ENCODE measurements around the gene CIITA. TPM values are rescaled to one million over a fixed set of nuclear protein-coding genes. Genes with fewer than 3 reads are reported as not detected.
A peak's percentile ranks its signal among the peaks of the same experiment; 100 is the strongest.
"Not testable (repeated sequence)": the region's sequence is repeated elsewhere in the genome, so short reads cannot be mapped to it uniquely, and the experiment has no call there.

CIITA gene
- total RNA-seq, 2 donors from 2014 or later = 0.26 TPM; not detected in 1

DNA sequence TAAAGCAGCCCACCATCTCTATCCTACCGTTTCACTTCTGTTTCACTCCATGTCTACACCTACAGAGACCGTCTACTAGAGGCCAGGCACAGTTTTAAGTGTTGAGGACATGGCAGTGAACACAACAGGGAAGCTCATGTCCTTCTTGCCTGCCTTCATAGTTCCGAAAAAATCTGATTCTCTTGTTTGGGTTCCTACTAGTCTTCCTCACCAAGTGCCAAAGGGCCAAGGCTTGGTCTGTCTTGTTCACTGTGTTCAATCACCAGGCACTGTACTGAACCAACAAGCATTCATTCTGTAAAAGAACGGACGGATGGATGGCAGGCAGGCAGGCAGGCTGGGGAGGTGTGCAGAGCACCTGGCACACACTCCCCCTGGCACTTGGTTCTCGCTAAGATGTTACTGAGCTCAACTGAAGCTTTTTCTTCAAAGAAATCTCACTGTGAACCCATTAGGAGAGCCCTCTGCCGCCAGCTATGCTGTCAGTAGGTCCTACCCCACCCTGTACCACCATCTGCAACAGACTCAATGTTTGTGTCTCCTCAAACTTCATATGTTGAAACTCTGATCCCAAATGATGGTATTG is 62.7 kb downstream of the CIITA start:
- Histone ChIP-seq H3K9me3 (ENCODE audit: control insufficient read depth, low read length) (no peaks in the 10 kb centered on the region), H3K9ac (ENCODE audit: extremely low read depth, low read length, poor library complexity, severe bottlenecking) (no peak overlapping the region), H3K4me1 (ENCODE audit: control insufficient read depth, insufficient read depth, low read length) (peaks cover 14% of the 10 kb centered on the region), H3K27ac (ENCODE audit: low read depth, low read length) (no peak overlapping the region), H3K4me3 (ENCODE audit: low read length) (peak overlapping the region; percentile 86), H3K36me3 (ENCODE audit: control insufficient read depth, insufficient read depth, low read length) (peaks cover 9% of the 10 kb centered on the region), H3K27me3 (ENCODE audit: control insufficient read depth, insufficient read depth, low read length, poor library complexity, severe bottlenecking) (no peaks in the 10 kb centered on the region)
- Mint-ChIP-seq H3K4me3 (peak overlapping the region; percentile 87), H3K27ac (no peak overlapping the region), H3K27me3 (ENCODE audit: insufficient read depth) (no peaks in the 10 kb centered on the region), H3K4me1 (peaks cover 27% of the 10 kb centered on the region), H3K36me3 (ENCODE audit: low read depth) (peaks cover 14% of the 10 kb centered on the region), H3K9me3 (no peaks in the 10 kb centered on the region)
- 93 to 94% methylated on average over 7 of the region's 7 CpGs for WGBS, 2 experiments (ENCODE audit: insufficient coverage in 1 of 2, insufficient read length in 1 of 2)
- TF ChIP-seq, protein P1, sequence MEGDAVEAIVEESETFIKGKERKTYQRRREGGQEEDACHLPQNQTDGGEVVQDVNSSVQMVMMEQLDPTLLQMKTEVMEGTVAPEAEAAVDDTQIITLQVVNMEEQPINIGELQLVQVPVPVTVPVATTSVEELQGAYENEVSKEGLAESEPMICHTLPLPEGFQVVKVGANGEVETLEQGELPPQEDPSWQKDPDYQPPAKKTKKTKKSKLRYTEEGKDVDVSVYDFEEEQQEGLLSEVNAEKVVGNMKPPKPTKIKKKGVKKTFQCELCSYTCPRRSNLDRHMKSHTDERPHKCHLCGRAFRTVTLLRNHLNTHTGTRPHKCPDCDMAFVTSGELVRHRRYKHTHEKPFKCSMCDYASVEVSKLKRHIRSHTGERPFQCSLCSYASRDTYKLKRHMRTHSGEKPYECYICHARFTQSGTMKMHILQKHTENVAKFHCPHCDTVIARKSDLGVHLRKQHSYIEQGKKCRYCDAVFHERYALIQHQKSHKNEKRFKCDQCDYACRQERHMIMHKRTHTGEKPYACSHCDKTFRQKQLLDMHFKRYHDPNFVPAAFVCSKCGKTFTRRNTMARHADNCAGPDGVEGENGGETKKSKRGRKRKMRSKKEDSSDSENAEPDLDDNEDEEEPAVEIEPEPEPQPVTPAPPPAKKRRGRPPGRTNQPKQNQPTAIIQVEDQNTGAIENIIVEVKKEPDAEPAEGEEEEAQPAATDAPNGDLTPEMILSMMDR (conservative IDR thresholded peaks at IDR 0.05) = no peak
- DNase-seq = no peak

DNA sequence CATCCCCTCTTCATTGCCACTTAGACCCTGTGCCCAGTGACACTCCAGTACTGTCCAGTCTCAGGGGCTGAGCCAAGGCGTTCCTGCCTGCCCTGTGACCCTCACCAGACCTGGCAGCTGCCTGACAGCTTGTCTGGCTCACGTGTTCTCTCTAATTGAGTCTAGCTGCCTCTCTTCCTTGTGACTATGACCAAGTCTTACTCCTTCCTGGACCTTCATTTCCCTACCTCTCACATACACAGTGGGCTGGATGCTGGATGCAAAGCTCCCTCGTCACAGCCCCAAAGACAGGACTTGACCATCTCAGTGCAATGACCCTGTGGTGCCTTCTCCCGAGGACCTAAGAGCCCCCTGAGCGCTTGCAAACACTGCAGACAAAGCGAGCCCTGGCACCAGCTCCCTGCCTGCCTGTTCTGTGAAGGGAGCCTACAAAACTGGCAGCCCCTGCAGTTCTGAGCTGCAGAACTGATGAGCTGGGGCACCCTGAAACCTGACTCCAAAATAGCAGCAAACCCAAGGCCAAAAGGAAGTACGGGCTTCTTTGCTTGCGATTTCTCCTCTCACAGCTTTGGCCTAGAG is 63.6 kb downstream of the CIITA start:
- Mint-ChIP-seq H3K36me3 (ENCODE audit: low read depth) (peaks cover 14% of the 10 kb centered on the region), H3K4me1 (peaks cover 33% of the 10 kb centered on the region), H3K27ac (no peak overlapping the region), H3K4me3 (peak overlapping the region; percentile 87), H3K27me3 (ENCODE audit: insufficient read depth) (no peaks in the 10 kb centered on the region), H3K9me3 (no peaks in the 10 kb centered on the region)
- TF ChIP-seq, protein P1 (conservative IDR thresholded peaks at IDR 0.05) = no peak
- Histone ChIP-seq H3K36me3 (ENCODE audit: control insufficient read depth, insufficient read depth, low read length) (peaks cover 9% of the 10 kb centered on the region), H3K9ac (ENCODE audit: extremely low read depth, low read length, poor library complexity, severe bottlenecking) (peak overlapping the region; percentile 22), H3K27ac (ENCODE audit: low read depth, low read length) (no peak overlapping the region), H3K27me3 (ENCODE audit: control insufficient read depth, insufficient read depth, low read length, poor library complexity, severe bottlenecking) (no peaks in the 10 kb centered on the region), H3K4me3 (ENCODE audit: low read length) (peak overlapping the region; percentile 86), H3K4me1 (ENCODE audit: control insufficient read depth, insufficient read depth, low read length) (peaks cover 14% of the 10 kb centered on the region), H3K9me3 (ENCODE audit: control insufficient read depth, low read length) (no peaks in the 10 kb centered on the region)
- 79 to 95% methylated on average over 2 to 8 of the region's 8 CpGs for WGBS, 2 experiments (ENCODE audit: insufficient coverage in 1 of 2, insufficient read length in 1 of 2)
- DNase-seq = no peak

DNA sequence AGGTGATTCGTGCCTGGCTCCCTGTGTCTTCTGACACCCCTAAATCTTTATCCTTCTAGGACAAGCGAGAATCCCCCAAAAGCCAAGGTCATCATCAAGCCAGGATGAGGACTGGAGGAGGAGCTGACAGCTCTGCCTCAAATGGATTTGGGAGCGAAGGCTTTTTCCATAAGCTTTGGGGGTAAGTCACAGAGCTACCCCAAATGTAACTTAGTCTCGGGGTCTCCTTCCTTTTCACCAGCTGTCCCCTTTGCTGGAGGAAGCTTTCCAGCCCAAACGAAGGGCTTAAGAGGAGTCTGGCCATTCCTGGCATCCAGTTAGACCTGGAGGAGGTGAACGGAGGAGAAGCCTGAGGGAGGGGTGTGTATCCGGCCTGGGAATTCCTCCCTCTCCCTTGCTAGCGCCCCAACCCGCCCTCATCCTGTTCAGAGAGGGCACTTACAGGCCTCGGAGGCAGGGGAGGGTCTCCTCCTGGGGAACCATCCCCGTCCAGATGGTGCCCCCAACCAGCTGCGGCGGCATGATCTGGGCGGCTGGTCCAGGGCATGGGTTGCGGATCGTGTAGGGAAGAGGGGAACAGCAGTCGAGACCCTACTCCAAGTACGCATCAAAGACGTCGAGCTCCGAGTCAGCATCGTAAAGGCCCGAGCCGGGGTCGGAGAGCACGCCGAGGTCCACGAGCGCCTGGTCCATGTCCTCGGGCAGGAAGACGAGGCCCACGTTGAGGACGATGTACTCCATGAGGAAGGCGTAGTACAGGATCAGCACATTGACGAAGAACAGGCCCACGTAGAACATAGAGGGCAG is 64.3 kb downstream of the CIITA start:
- Mint-ChIP-seq H3K27ac (peak overlapping the region; percentile 68), H3K27me3 (ENCODE audit: insufficient read depth) (no peaks in the 10 kb centered on the region), H3K4me3 (peak overlapping the region; percentile 87), H3K36me3 (ENCODE audit: low read depth) (peaks cover 13% of the 10 kb centered on the region), H3K4me1 (peaks cover 41% of the 10 kb centered on the region), H3K9me3 (no peaks in the 10 kb centered on the region)
- Histone ChIP-seq H3K9me3 (ENCODE audit: control insufficient read depth, low read length) (no peaks in the 10 kb centered on the region), H3K4me3 (ENCODE audit: low read length) (peak overlapping the region; percentile 86), H3K4me1 (ENCODE audit: control insufficient read depth, insufficient read depth, low read length) (peaks cover 14% of the 10 kb centered on the region), H3K36me3 (ENCODE audit: control insufficient read depth, insufficient read depth, low read length) (peaks cover 9% of the 10 kb centered on the region), H3K9ac (ENCODE audit: extremely low read depth, low read length, poor library complexity, severe bottlenecking) (peak overlapping the region; percentile 22), H3K27ac (ENCODE audit: low read depth, low read length) (no peak overlapping the region), H3K27me3 (ENCODE audit: control insufficient read depth, insufficient read depth, low read length, poor library complexity, severe bottlenecking) (no peaks in the 10 kb centered on the region)
- TF ChIP-seq, protein P1 (conservative IDR thresholded peaks at IDR 0.05) = no peak
- peak; percentile 59 for DNase-seq
- 8 to 23% methylated on average over 7 to 33 of the region's 36 CpGs for WGBS, 2 experiments (ENCODE audit: insufficient coverage in 1 of 2, insufficient read length in 1 of 2)

DNA sequence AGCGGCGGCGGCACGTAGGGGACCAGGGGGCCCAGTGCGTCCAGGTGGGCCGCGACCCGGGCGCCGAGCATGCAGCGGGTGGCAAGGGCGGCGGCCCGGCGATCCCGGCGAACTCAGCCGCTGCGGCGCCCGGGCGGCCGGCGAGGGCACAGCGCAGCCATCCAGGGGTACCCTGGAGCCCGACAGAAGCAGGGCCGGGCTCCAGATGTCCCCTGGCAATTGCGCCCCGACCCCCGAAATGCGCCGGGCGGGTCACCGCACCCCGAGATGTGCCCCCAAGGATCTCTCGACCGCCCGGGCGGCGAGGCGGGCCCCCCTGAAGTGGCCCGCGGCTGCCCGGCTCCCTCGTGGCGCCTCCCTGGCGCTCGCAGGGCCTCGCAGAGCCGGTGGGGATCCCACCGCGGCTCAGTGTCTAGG is 64.9 kb downstream of the CIITA start:
- H3K4me1 Mint-ChIP-seq = peaks cover 45% of the 10 kb centered on the region

More for the DNA sequence above, 64.9 kb downstream of the CIITA start:
- WGBS, 2 experiments (ENCODE audit: insufficient coverage in 1 of 2, insufficient read length in 1 of 2) = 0% methylated on average over 14 to 52 of the region's 52 CpGs
- peaks cover 10% of the 10 kb centered on the region for H3K36me3 Mint-ChIP-seq (ENCODE audit: low read depth)
- Histone ChIP-seq H3K4me1 (ENCODE audit: control insufficient read depth, insufficient read depth, low read length) (peaks cover 18% of the 10 kb centered on the region), H3K4me3 (ENCODE audit: low read length) (peak overlapping the region; percentile 86), H3K9ac (ENCODE audit: extremely low read depth, low read length, poor library complexity, severe bottlenecking) (peak overlapping the region; percentile 47)
- not testable (repeated sequence) for H3K27me3 ChIP-seq (ENCODE audit: control insufficient read depth, insufficient read depth, low read length, poor library complexity, severe bottlenecking); H3K27ac ChIP-seq (ENCODE audit: low read depth, low read length); H3K36me3 ChIP-seq (ENCODE audit: control insufficient read depth, insufficient read depth, low read length); H3K9me3 Mint-ChIP-seq; H3K27me3 Mint-ChIP-seq (ENCODE audit: insufficient read depth); H3K27ac Mint-ChIP-seq; H3K9me3 ChIP-seq (ENCODE audit: control insufficient read depth, low read length); DNase-seq
- peak overlapping the region; percentile 87 for H3K4me3 Mint-ChIP-seq

Measured in endodermal cell (in vitro differentiated cells).